HEK293 (cell line): ENCODE results near the gene TCTN1.

Experiments used
- CTCF ChIA-PET: fragments of 350-600 bp; formaldehyde crosslinking; extraction: SDS; loops from one replicate; lab custom pipeline; 2021; ENCODE audit warnings: antibody characterized with exemption; lab: Yijun Ruan, JAX
- POLR2A ChIA-PET: fragments of 300-600 bp; formaldehyde crosslinking; extraction: SDS; loops from one replicate; lab custom pipeline; 2020; ENCODE audit warnings: antibody characterized with exemption, inconsistent platforms; lab: Yijun Ruan, JAX
- H3K27ac ChIP-seq: fragments of 200-500 bp; sonication (Bioruptor generic); 2 replicates; pipeline ENCODE4 v1.5.1; 2014; ENCODE audit warnings: low read depth, low read length, control low read depth, inconsistent platforms; ENCODE audit errors: extremely low read depth
- H3K36me3 ChIP-seq, 2 experiments: fragments of 200-500 bp in 1 of 2; sonication (Bioruptor generic) in 1 of 2; 1 replicate in 1 of 2; 2 replicates in 1 of 2; pipeline ENCODE4 v1.5.1; 2014 to 2017; ENCODE audit warnings: inconsistent platforms in 2 of 2, low read length in 2 of 2; ENCODE audit not compliant: control insufficient read depth in 2 of 2, insufficient read depth in 1 of 2
- H3K4me1 ChIP-seq: fragments of 200-500 bp; sonication (Bioruptor generic); 2 replicates; pipeline ENCODE4 v1.5.1; 2014; ENCODE audit warnings: mild to moderate bottlenecking, low read length, inconsistent platforms; ENCODE audit not compliant: control insufficient read depth, insufficient read depth
- H3K4me3 ChIP-seq: 2 replicates; pipeline ENCODE4 v1.5.1; 2011; ENCODE audit warnings: low read depth, mild to moderate bottlenecking, control low read depth, low read length, moderate library complexity
- H3K9me3 ChIP-seq: fragments of 200-500 bp; sonication (Bioruptor generic); 2 replicates; pipeline ENCODE4 v1.5.1; 2014; ENCODE audit warnings: low read depth, low read length, inconsistent platforms; ENCODE audit not compliant: control insufficient read depth, insufficient read depth
- EGR2 ChIP-seq: fragments of 450-650 bp; formaldehyde crosslinking; IDR thresholded peaks from 2 replicates; pipeline ENCODE4 v1.5.1; 2016; ENCODE audit warnings: low read depth, missing biosample characterization, missing genetic modification characterization
- GLI2 ChIP-seq: fragments of 450-650 bp; formaldehyde crosslinking; IDR thresholded peaks from 2 replicates; pipeline ENCODE4; 2017; ENCODE audit warnings: missing biosample characterization, missing genetic modification characterization, low read depth, borderline replicate concordance
- KLF16 ChIP-seq: fragments of 450-650 bp; formaldehyde crosslinking; IDR thresholded peaks from 2 replicates; pipeline ENCODE4 v1.5.1; 2017; ENCODE audit warnings: missing biosample characterization, missing genetic modification characterization
- SP7 ChIP-seq: fragments of 450-650 bp; formaldehyde crosslinking; IDR thresholded peaks from 2 replicates; pipeline ENCODE4 v1.5.1; 2016; ENCODE audit warnings: missing biosample characterization, missing genetic modification characterization
- YY2 ChIP-seq: fragments of 450-650 bp; formaldehyde crosslinking; IDR thresholded peaks from 2 replicates; pipeline ENCODE4 v1.5.1; 2016; ENCODE audit warnings: missing biosample characterization, missing genetic modification characterization
- ZBTB20 ChIP-seq: fragments of 450-650 bp; formaldehyde crosslinking; IDR thresholded peaks from 2 replicates; pipeline ENCODE4 v1.5.1; 2016; ENCODE audit warnings: missing biosample characterization, missing genetic modification characterization
- ZBTB44 ChIP-seq: fragments of 450-650 bp; IDR thresholded peaks from 2 replicates; pipeline ENCODE4 v1.5.1; 2018; ENCODE audit warnings: missing biosample characterization, mild to moderate bottlenecking, missing genetic modification characterization
- ZNF121 ChIP-seq: fragments of 450-650 bp; formaldehyde crosslinking; IDR thresholded peaks from 2 replicates; pipeline ENCODE4 v1.5.1; 2016; ENCODE audit warnings: missing biosample characterization, missing genetic modification characterization
- ZNF174 ChIP-seq: fragments of 450-650 bp; formaldehyde crosslinking; IDR thresholded peaks from 2 replicates; pipeline ENCODE4 v1.5.0; 2017; ENCODE audit warnings: missing biosample characterization, mild to moderate bottlenecking, missing genetic modification characterization
- ZNF23 ChIP-seq: fragments of 450-650 bp; formaldehyde crosslinking; IDR thresholded peaks from 2 replicates; pipeline ENCODE4 v1.5.1; 2016; ENCODE audit warnings: missing biosample characterization, missing genetic modification characterization, borderline replicate concordance
- ZNF24 ChIP-seq: fragments of 450-650 bp; formaldehyde crosslinking; IDR thresholded peaks from 2 replicates; pipeline ENCODE4 v1.5.1; 2016; ENCODE audit warnings: missing biosample characterization, missing genetic modification characterization
- ZNF248 ChIP-seq: fragments of 450-650 bp; formaldehyde crosslinking; IDR thresholded peaks from 2 replicates; pipeline ENCODE4 v1.5.1; 2017; ENCODE audit warnings: missing biosample characterization, missing genetic modification characterization
- ZNF521 ChIP-seq: fragments of 450-650 bp; formaldehyde crosslinking; IDR thresholded peaks from 2 replicates; pipeline ENCODE4 v1.5.1; 2017; ENCODE audit warnings: missing biosample characterization, mild to moderate bottlenecking, missing genetic modification characterization
- ZNF548 ChIP-seq: fragments of 450-650 bp; formaldehyde crosslinking; IDR thresholded peaks from 2 replicates; pipeline ENCODE4 v1.5.1; 2016; ENCODE audit warnings: missing biosample characterization, missing genetic modification characterization
- ZNF610 ChIP-seq: fragments of 450-650 bp; formaldehyde crosslinking; IDR thresholded peaks from 2 replicates; pipeline ENCODE4 v1.5.1; 2016; ENCODE audit warnings: missing biosample characterization, missing genetic modification characterization, borderline replicate concordance
- ZNF658 ChIP-seq: fragments of 450-650 bp; formaldehyde crosslinking; IDR thresholded peaks from 2 replicates; pipeline ENCODE4; 2016; ENCODE audit warnings: missing biosample characterization, missing genetic modification characterization
- TF ChIP-seq, protein P1 (sequence below): fragments of 450-650 bp; formaldehyde crosslinking; IDR thresholded peaks from 2 replicates; pipeline ENCODE4 v1.5.1; 2017; ENCODE audit warnings: missing biosample characterization, missing genetic modification characterization

TCTN1 gene

DNA sequence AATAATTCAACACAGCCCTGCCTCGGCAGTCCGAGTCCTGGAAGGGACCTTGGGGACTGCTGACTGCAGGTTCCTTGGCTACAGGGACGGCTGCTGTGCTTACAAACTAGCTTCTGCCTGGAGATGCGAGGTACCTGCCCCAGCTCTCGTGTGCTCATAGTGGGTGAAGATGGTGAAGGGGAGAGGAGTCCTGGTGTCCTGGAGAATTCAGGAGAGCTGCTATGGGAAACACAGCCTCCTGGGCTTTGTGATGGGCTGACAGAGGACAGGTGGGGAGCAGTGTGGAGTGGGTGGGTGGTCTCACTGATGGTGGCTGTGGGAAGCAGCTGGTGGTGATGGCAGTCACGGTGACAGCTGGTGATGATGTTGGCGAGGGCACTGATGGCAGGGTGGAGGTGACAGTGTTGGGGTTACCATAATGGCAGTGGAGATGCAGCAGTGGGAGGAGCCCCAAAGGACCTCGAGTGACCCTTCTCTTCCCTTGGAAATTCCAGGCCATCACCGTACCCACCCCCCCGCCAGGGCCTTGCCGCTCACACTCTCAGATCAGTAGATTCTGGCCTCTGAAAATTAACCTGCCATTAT is 42.2 kb downstream of the TCTN1 start:
- H3K27ac ChIP-seq, result no peak overlapping the region
- no peak overlapping the region for H3K4me3 ChIP-seq
- peaks cover 0 to 9% of the 10 kb centered on the region in 2 experiments; a peak in 2 of 3 replicates for H3K36me3 ChIP-seq
- H3K4me1 ChIP-seq, result no peaks in the 10 kb centered on the region
- TF ChIP-seq ZNF174 (tag by site-specific recombination), result no peak
- no peak for TF ChIP-seq GLI2
- no peak for TF ChIP-seq KLF16
- TF ChIP-seq ZNF24, result no peak
- TF ChIP-seq ZNF548 (tag by site-specific recombination), result no peak
- ChIA-PET CTCF (no interaction called here), POLR2A (no interaction called here)
- H3K9me3 ChIP-seq, result no peaks in the 10 kb centered on the region

DNA sequence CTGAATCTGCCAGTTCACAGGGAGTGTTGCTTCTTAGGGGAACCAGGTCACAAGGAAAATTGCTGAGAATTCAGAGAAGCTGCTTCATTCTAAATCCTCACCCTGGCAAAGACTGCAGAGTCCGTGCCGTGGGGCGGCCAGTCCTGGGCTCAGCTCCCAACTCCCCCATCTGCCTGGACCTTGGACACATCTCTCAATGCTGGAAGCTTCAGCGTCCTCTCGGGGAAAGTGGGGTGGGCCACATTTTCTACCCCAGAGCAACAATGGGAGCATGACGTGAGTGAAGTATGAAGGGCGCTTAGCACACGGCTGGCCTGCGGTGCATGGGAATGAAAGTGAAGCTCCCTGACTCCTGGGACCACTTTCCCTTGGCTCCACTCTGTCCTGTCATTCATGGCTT is 43.8 kb downstream of the TCTN1 start:
- H3K9me3 ChIP-seq, result no peaks in the 10 kb centered on the region
- CTCF ChIA-PET, result interaction anchor here (0.6 kb wide), 1 partner anchor 172 kb away, joined by 3 read pairs; no protein-coding TSS in a partner anchor
- no peak overlapping the region for H3K4me3 ChIP-seq
- H3K27ac ChIP-seq, result no peak overlapping the region
- TF ChIP-seq ZNF121 (tag by site-specific recombination) (no peak), ZNF658 (tag by site-specific recombination) (no peak), ZNF610 (no peak)
- no peaks in the 10 kb centered on the region; a peak in 1 of 3 replicates for H3K36me3 ChIP-seq
- H3K4me1 ChIP-seq, result no peaks in the 10 kb centered on the region
- POLR2A ChIA-PET, result interaction anchor here (0.7 kb wide), 1 partner anchor 79 kb away, joined by 3 read pairs; no protein-coding TSS in a partner anchor

DNA sequence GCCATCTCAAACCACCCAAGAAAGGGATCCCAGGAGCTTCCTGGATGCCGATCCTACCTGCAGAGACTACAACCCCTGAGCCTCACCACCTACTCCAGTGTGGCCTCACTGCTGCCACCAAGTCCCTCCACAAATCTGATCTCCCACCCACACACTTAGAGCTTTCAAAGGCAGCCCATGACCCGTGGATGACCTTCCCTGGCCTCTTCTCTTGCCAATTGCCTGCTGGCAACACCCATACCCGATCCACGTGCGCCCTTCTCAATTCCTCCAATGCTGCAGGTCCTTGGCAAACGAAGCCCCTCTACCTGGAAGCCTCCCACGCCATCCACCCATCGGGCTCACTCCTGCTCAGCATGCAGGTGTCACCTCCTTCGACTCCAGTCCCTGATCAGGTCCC is 44.3 kb downstream of the TCTN1 start:
- TF ChIP-seq ZBTB44 (tag by site-specific recombination) (no peak), ZNF248 (tag by site-specific recombination) (no peak), ZNF23 (tag by site-specific recombination) (no peak), EGR2 (tag by site-specific recombination) (0 out of 2 replicates have a peak, but pooled peaks have one; percentile 9), ZBTB20 (no peak), ZNF521 (tag by site-specific recombination) (no peak), ZNF24 (no peak), YY2 (no peak)
- CTCF ChIA-PET, result no interaction called here
- Histone ChIP-seq H3K9me3 (no peaks in the 10 kb centered on the region), H3K27ac (no peak overlapping the region), H3K36me3 (no peaks in the 10 kb centered on the region; a peak in 1 of 3 replicates), H3K4me3 (no peak overlapping the region), H3K4me1 (no peaks in the 10 kb centered on the region)
- POLR2A ChIA-PET, result interaction anchor here (0.7 kb wide), 1 partner anchor 79 kb away, joined by 3 read pairs; no protein-coding TSS in a partner anchor

DNA sequence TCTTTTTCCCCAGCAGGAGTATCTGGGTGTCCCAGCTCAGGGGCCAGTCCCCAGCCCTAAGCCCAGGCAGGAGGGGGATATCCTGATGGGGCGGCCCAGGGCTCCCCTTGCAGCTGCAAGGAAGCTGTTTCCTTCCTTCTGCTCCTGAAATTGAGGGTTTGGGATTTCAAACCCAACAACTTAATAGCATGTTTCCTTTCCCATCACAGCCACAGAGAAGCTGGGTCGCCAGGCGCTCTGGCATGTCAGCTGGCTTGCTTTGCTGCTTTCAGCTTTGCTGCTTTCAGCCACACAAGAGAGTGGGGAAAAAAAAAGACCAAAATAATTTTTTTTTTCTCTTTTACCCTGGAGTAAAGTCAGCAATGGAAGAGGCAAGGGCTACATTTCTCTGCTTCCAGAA is 44.9 kb downstream of the TCTN1 start:
- POLR2A ChIA-PET, result no interaction called here

More for the DNA sequence above, 44.9 kb downstream of the TCTN1 start:
- CTCF ChIA-PET, result interaction anchor here (0.6 kb wide), 1 partner anchor 13 kb away, joined by 4 read pairs; no protein-coding TSS in a partner anchor
- Histone ChIP-seq H3K36me3 (no peaks in the 10 kb centered on the region), H3K9me3 (no peaks in the 10 kb centered on the region), H3K4me3 (no peak overlapping the region), H3K4me1 (no peaks in the 10 kb centered on the region), H3K27ac (no peak overlapping the region)
- TF ChIP-seq, protein P1, sequence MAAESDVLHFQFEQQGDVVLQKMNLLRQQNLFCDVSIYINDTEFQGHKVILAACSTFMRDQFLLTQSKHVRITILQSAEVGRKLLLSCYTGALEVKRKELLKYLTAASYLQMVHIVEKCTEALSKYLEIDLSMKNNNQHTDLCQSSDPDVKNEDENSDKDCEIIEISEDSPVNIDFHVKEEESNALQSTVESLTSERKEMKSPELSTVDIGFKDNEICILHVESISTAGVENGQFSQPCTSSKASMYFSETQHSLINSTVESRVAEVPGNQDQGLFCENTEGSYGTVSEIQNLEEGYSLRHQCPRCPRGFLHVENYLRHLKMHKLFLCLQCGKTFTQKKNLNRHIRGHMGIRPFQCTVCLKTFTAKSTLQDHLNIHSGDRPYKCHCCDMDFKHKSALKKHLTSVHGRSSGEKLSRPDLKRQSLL (tag by site-specific recombination), result no peak
- peak; percentile 83 for TF ChIP-seq SP7 (tag by site-specific recombination)
- TF ChIP-seq, all 188 proteins: peak for 1
